ENCODE measurements around the gene TFE3. TPM values are rescaled to one million over a fixed set of nuclear protein-coding genes. Genes with fewer than 3 reads are reported as not detected.

TFE3 gene
- total RNA-seq, 1 experiment from 2014 or later = 46.4 TPM

DNA sequence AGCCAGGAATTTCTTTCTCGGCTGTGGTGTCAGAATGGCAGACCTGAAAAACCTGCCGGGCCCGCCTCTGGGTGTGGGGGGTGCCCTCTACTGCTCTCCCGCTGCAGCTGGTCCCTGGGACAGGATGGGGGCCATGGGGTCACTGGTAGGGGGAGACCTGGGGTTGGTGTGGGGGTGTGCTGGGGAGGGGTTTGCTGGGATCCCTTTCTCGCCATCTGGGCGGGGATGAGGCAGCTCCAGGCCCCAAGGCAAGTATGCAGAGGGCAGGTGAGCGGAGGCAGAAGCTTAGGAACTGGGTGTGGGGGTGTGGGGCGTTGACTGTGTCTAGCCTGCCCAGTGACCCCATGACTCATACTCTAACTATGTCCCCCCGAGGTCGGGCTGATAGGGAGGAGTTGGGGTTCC, 16.5 kb upstream of the TFE3 start:
- Mint-ChIP-seq H3K27me3 (ENCODE audit: low read depth) (no peaks in the 10 kb centered on the region), H3K4me3 (peak overlapping the region; percentile 74), H3K9me3 (no peaks in the 10 kb centered on the region), H3K36me3 (peaks cover 2% of the 10 kb centered on the region; the same call in 1 of the 2 replicates), H3K27ac (no peak overlapping the region), H3K4me1 (0 out of 2 replicates have a peak, but pooled peaks cover 5% of the 10 kb centered on the region)
- peak; percentile 40 for ATAC-seq
- DNase-seq (ENCODE audit: low spot score) = no peak
- POLR2A ChIA-PET = interaction anchor here (0.6 kb wide), 1 partner anchor 57 kb away, joined by 3 read pairs; the partner anchor contains the start of gene GRIPAP1
- CTCF ChIA-PET = no interaction called here
- TF ChIP-seq, protein P1, sequence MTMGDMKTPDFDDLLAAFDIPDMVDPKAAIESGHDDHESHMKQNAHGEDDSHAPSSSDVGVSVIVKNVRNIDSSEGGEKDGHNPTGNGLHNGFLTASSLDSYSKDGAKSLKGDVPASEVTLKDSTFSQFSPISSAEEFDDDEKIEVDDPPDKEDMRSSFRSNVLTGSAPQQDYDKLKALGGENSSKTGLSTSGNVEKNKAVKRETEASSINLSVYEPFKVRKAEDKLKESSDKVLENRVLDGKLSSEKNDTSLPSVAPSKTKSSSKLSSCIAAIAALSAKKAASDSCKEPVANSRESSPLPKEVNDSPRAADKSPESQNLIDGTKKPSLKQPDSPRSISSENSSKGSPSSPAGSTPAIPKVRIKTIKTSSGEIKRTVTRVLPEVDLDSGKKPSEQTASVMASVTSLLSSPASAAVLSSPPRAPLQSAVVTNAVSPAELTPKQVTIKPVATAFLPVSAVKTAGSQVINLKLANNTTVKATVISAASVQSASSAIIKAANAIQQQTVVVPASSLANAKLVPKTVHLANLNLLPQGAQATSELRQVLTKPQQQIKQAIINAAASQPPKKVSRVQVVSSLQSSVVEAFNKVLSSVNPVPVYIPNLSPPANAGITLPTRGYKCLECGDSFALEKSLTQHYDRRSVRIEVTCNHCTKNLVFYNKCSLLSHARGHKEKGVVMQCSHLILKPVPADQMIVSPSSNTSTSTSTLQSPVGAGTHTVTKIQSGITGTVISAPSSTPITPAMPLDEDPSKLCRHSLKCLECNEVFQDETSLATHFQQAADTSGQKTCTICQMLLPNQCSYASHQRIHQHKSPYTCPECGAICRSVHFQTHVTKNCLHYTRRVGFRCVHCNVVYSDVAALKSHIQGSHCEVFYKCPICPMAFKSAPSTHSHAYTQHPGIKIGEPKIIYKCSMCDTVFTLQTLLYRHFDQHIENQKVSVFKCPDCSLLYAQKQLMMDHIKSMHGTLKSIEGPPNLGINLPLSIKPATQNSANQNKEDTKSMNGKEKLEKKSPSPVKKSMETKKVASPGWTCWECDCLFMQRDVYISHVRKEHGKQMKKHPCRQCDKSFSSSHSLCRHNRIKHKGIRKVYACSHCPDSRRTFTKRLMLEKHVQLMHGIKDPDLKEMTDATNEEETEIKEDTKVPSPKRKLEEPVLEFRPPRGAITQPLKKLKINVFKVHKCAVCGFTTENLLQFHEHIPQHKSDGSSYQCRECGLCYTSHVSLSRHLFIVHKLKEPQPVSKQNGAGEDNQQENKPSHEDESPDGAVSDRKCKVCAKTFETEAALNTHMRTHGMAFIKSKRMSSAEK (CRISPR knock-in tag; IDR thresholded peaks at IDR 0.05; ENCODE audit: borderline replicate concordance) = no peak
- TF ChIP-seq, protein P2, sequence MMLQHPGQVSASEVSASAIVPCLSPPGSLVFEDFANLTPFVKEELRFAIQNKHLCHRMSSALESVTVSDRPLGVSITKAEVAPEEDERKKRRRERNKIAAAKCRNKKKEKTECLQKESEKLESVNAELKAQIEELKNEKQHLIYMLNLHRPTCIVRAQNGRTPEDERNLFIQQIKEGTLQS (CRISPR knock-in tag; conservative IDR thresholded peaks at IDR 0.05) = no peak
- no peak for TF ChIP-seq SMAD4 (CRISPR knock-in tag; IDR thresholded peaks at IDR 0.05)
- TF ChIP-seq, protein P3, sequence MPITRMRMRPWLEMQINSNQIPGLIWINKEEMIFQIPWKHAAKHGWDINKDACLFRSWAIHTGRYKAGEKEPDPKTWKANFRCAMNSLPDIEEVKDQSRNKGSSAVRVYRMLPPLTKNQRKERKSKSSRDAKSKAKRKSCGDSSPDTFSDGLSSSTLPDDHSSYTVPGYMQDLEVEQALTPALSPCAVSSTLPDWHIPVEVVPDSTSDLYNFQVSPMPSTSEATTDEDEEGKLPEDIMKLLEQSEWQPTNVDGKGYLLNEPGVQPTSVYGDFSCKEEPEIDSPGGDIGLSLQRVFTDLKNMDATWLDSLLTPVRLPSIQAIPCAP (CRISPR knock-in tag; IDR thresholded peaks at IDR 0.05) = no peak
- no peak for TF ChIP-seq EMX1 (CRISPR knock-in tag; IDR thresholded peaks at IDR 0.05)
- no peak for TF ChIP-seq CREB1 (CRISPR knock-in tag; IDR thresholded peaks at IDR 0.05)
- TF ChIP-seq, protein P4, sequence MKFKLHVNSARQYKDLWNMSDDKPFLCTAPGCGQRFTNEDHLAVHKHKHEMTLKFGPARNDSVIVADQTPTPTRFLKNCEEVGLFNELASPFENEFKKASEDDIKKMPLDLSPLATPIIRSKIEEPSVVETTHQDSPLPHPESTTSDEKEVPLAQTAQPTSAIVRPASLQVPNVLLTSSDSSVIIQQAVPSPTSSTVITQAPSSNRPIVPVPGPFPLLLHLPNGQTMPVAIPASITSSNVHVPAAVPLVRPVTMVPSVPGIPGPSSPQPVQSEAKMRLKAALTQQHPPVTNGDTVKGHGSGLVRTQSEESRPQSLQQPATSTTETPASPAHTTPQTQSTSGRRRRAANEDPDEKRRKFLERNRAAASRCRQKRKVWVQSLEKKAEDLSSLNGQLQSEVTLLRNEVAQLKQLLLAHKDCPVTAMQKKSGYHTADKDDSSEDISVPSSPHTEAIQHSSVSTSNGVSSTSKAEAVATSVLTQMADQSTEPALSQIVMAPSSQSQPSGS (CRISPR knock-in tag; IDR thresholded peaks at IDR 0.05; ENCODE audit: borderline replicate concordance, low read depth) = no peak
- TF ChIP-seq ZNF232 (CRISPR knock-in tag; IDR thresholded peaks at IDR 0.05) = no peak
- no peak for TF ChIP-seq ZNF121 (CRISPR knock-in tag; IDR thresholded peaks at IDR 0.05)
- TF ChIP-seq ZNF423 (CRISPR knock-in tag; IDR thresholded peaks at IDR 0.05) = no peak
- TF ChIP-seq, protein P5, sequence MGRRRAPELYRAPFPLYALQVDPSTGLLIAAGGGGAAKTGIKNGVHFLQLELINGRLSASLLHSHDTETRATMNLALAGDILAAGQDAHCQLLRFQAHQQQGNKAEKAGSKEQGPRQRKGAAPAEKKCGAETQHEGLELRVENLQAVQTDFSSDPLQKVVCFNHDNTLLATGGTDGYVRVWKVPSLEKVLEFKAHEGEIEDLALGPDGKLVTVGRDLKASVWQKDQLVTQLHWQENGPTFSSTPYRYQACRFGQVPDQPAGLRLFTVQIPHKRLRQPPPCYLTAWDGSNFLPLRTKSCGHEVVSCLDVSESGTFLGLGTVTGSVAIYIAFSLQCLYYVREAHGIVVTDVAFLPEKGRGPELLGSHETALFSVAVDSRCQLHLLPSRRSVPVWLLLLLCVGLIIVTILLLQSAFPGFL (CRISPR knock-in tag; IDR thresholded peaks at IDR 0.05; ENCODE audit: borderline replicate concordance) = no peak
- TF ChIP-seq FOXJ3 (CRISPR knock-in tag; IDR thresholded peaks at IDR 0.05; ENCODE audit: borderline replicate concordance) = no peak
- TF ChIP-seq NFE2L1 (CRISPR knock-in tag; IDR thresholded peaks at IDR 0.05) = no peak
- TF ChIP-seq, protein P6, sequence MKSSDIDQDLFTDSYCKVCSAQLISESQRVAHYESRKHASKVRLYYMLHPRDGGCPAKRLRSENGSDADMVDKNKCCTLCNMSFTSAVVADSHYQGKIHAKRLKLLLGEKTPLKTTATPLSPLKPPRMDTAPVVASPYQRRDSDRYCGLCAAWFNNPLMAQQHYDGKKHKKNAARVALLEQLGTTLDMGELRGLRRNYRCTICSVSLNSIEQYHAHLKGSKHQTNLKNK (CRISPR knock-in tag; IDR thresholded peaks at IDR 0.05) = no peak
- TF ChIP-seq, protein P7, sequence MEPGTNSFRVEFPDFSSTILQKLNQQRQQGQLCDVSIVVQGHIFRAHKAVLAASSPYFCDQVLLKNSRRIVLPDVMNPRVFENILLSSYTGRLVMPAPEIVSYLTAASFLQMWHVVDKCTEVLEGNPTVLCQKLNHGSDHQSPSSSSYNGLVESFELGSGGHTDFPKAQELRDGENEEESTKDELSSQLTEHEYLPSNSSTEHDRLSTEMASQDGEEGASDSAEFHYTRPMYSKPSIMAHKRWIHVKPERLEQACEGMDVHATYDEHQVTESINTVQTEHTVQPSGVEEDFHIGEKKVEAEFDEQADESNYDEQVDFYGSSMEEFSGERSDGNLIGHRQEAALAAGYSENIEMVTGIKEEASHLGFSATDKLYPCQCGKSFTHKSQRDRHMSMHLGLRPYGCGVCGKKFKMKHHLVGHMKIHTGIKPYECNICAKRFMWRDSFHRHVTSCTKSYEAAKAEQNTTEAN (CRISPR knock-in tag; IDR thresholded peaks at IDR 0.05) = no peak
- TF ChIP-seq, protein P8, sequence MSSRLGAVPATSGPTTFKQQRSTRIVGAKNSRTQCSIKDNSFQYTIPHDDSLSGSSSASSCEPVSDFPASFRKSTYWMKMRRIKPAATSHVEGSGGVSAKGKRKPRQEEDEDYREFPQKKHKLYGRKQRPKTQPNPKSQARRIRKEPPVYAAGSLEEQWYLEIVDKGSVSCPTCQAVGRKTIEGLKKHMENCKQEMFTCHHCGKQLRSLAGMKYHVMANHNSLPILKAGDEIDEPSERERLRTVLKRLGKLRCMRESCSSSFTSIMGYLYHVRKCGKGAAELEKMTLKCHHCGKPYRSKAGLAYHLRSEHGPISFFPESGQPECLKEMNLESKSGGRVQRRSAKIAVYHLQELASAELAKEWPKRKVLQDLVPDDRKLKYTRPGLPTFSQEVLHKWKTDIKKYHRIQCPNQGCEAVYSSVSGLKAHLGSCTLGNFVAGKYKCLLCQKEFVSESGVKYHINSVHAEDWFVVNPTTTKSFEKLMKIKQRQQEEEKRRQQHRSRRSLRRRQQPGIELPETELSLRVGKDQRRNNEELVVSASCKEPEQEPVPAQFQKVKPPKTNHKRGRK (CRISPR knock-in tag; IDR thresholded peaks at IDR 0.05; ENCODE audit: borderline replicate concordance) = no peak
- TF ChIP-seq, protein P9, sequence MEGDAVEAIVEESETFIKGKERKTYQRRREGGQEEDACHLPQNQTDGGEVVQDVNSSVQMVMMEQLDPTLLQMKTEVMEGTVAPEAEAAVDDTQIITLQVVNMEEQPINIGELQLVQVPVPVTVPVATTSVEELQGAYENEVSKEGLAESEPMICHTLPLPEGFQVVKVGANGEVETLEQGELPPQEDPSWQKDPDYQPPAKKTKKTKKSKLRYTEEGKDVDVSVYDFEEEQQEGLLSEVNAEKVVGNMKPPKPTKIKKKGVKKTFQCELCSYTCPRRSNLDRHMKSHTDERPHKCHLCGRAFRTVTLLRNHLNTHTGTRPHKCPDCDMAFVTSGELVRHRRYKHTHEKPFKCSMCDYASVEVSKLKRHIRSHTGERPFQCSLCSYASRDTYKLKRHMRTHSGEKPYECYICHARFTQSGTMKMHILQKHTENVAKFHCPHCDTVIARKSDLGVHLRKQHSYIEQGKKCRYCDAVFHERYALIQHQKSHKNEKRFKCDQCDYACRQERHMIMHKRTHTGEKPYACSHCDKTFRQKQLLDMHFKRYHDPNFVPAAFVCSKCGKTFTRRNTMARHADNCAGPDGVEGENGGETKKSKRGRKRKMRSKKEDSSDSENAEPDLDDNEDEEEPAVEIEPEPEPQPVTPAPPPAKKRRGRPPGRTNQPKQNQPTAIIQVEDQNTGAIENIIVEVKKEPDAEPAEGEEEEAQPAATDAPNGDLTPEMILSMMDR (IDR thresholded peaks at IDR 0.05) = no peak
- no peak for TF ChIP-seq RELA (CRISPR knock-in tag; IDR thresholded peaks at IDR 0.05; ENCODE audit: borderline replicate concordance)
